Skeletal muscle tissue (tissue), 4 donors: ENCODE data around the gene DDHD1. TPM values are rescaled to one million over a fixed set of nuclear protein-coding genes. Genes with fewer than 3 reads are reported as not detected.
"Not testable (repeated sequence)": the region's sequence is repeated elsewhere in the genome, so short reads cannot be mapped to it uniquely, and the experiment has no call there.

Experiments used
- H3K27ac ChIP-seq: one replicate; pipeline ENCODE4 v1.7.0; 2013; ENCODE audit warnings: mild to moderate bottlenecking, low read depth, low read length, inconsistent platforms
- H3K27me3 ChIP-seq, 3 donors: one replicate each; pipeline ENCODE4 v1.7.0; 2013; ENCODE audit warnings: low read length in 3 of 3; ENCODE audit not compliant: control insufficient read depth in 3 of 3, insufficient read depth in 3 of 3
- H3K36me3 ChIP-seq, 3 donors: one replicate each; pipeline ENCODE4 v1.7.0; 2013; ENCODE audit warnings: low read length in 3 of 3; ENCODE audit not compliant: control insufficient read depth in 3 of 3, insufficient read depth in 3 of 3
- H3K4me1 ChIP-seq, 3 donors: one replicate each; pipeline ENCODE4 v1.7.0; 2013; ENCODE audit warnings: low read length in 3 of 3, mild to moderate bottlenecking in 3 of 3; ENCODE audit not compliant: control insufficient read depth in 3 of 3, insufficient read depth in 3 of 3
- H3K4me3 ChIP-seq, 3 donors: one replicate each; pipeline ENCODE4 v1.7.0; 2013; ENCODE audit warnings: low read length in 3 of 3
- H3K9ac ChIP-seq, 3 donors: one replicate each; pipeline ENCODE4 v1.7.0; 2013; ENCODE audit warnings: low read length in 3 of 3, mild to moderate bottlenecking in 3 of 3, moderate library complexity in 2 of 3, low read depth in 1 of 3
- H3K9me3 ChIP-seq, 3 donors: one replicate each; pipeline ENCODE4 v1.7.0; 2013; ENCODE audit warnings: low read length in 3 of 3; ENCODE audit not compliant: control insufficient read depth in 3 of 3
- total RNA-seq: library from RNA; depleted of rRNA; stranded (reverse); fragments of >200 nt; gene quantifications from one replicate; pipeline ENCODE4 v1.2.3, GENCODE V29; 2014
- donor health status: Osteomylitis.

The DDHD1 gene
- 14.1 TPM for total RNA-seq

- Histone ChIP-seq H3K9ac (peak within 1 kb of the TSS; percentile 62 to 81 (median 79)), H3K4me3 (peak within 1 kb of the TSS; percentile 90 to 91 (median 90)), H3K4me1 (peaks cover 8 to 15% (median 13%) of the 10 kb centered on the region in 3 donors), H3K27me3 (no peaks in the 10 kb centered on the region), H3K9me3 (no peaks in the 10 kb centered on the region), H3K36me3 (no peaks in the 10 kb centered on the region), H3K27ac (peak within 1 kb of the TSS; percentile 63)
Measured at GRCh38 chr14:53152887-53153701, at the start of gene DDHD1. Gene DDHD1 (minus strand): TSS chr14:53153323. CDS start chr14:53153098, 225 bp downstream.

DNA sequence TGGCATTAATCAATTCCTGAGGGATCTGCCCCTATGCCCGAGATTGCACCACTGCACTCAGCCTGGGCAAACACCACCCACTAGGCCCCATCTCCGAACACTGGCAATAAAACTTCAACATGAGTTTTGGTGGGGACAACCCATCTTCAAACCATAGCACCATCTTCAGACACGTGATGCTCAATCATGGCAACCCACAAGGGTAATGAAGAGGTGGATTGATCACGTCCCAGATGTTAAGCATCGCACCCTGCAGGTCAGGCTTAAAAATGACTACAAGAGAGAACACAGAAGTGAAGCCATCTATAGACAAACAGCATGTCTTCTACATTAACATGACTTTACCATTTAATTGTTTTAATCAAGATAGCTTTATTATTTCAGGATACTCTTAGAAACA is 42.8 kb upstream of the DDHD1 start:
- Histone ChIP-seq H3K36me3 (no peaks in the 10 kb centered on the region), H3K4me3 (no peak overlapping the region), H3K9ac (no peak overlapping the region), H3K4me1 (no peaks in the 10 kb centered on the region), H3K27ac (no peak overlapping the region), H3K27me3 (no peaks in the 10 kb centered on the region), H3K9me3 (peaks cover 0 to 2% (median 0%) of the 10 kb centered on the region in 3 donors)

- Histone ChIP-seq H3K9ac (no peak overlapping the region), H3K4me3 (no peak overlapping the region), H3K36me3 (no peaks in the 10 kb centered on the region), H3K4me1 (no peaks in the 10 kb centered on the region), H3K27ac (no peak overlapping the region), H3K9me3 (no peaks in the 10 kb centered on the region), H3K27me3 (no peaks in the 10 kb centered on the region)
Measured at GRCh38 chr14:53193193-53193592, 40.1 kb upstream of the DDHD1 start.

DNA sequence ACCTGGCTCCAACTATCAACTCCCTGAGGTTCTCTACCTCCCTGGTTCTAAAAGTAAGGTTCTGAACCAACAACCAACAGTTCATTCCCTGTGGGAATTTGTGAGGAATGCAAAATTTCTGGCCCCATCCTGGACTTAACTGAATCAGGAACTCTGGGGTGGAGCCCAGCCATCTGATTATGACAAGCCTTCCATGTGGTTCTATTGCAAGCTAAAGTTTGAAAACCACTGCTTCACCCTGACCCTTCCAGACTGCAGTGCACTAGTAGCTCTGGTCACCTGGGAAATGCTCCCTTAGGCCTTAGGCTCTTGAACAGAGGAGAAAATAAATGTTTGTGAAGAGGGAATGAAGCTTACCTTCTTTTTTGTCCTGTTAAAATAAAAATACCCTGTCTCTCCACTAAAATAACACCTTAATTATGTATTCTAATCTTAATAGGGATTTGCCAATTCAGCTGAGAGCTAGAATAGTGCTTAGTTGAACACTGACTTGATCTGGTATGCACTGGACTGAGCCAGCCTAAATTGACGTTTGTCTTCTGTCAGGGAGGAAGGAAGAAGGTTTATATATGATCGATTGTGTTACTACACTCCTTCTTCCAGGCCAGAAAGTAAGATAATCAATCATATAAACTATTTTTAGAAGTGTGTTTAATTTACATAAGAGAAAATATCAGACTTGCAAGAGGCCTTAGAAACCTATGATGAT is 39.1 kb upstream of the DDHD1 start:
- Histone ChIP-seq H3K9me3 (no peaks in the 10 kb centered on the region), H3K36me3 (no peaks in the 10 kb centered on the region), H3K9ac (no peak overlapping the region)

DNA sequence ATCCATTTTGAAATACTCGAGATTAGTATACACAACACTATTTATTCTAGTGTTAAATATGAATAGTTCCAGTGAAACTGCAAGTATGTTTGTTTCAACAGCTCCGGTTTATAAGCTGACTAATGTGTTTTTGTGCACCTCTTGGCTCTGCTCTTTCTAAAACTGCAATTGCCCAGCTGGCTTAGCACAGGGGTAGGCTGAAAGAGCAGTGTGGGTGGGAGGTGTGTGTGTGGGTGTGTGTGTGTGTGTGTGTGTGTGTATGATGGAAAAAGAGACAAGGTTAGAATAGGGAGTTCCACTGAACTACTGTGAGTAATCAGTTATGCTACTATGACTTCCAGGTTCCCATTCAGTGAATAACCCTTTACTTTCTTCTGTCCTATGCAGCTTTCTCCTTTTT is 37.8 kb upstream of the DDHD1 start:
- no peak overlapping the region for H3K9ac ChIP-seq
- no peaks in the 10 kb centered on the region for H3K9me3 ChIP-seq

More for the DNA sequence above, 39.1 kb upstream of the DDHD1 start:
- no peaks in the 10 kb centered on the region for H3K27me3 ChIP-seq
- no peaks in the 10 kb centered on the region for H3K4me1 ChIP-seq
- H3K4me3 ChIP-seq, result no peak overlapping the region
- no peak overlapping the region for H3K27ac ChIP-seq

DNA sequence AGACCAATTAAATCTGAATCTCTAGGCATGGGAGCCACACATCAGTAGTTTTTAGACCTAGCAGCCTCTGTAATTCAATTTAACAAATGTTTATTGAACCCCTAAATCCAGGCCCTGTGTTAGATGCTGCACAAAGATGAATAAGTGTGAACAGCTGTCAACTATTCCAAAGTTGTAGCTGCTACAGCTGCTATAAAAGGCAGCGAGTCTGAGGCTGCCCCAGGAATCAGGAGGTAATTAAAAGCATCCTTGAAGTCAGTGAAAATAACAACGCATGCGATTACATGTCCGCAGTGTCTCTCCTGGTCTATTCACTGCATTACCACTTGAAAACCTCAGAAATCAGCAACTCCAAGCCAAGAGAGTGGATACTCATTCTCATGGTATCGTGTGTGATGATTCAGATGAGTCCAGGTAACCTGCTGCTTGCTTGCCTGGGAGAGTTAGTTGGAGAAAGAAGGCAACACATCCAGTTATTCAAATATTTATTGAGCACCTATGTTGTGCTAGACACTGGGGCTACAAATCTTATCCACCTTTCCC is 34.9 kb upstream of the DDHD1 start:
- Histone ChIP-seq H3K27me3 (no peaks in the 10 kb centered on the region), H3K36me3 (no peaks in the 10 kb centered on the region), H3K9me3 (no peaks in the 10 kb centered on the region), H3K4me1 (no peaks in the 10 kb centered on the region), H3K4me3 (no peak overlapping the region), H3K9ac (no peak overlapping the region), H3K27ac (no peak overlapping the region)

More for the DNA sequence above, 37.8 kb upstream of the DDHD1 start:
- H3K27ac ChIP-seq, result no peak overlapping the region
- H3K27me3 ChIP-seq, result no peaks in the 10 kb centered on the region
- no peaks in the 10 kb centered on the region for H3K36me3 ChIP-seq
- no peaks in the 10 kb centered on the region for H3K4me1 ChIP-seq
- no peak overlapping the region for H3K4me3 ChIP-seq

DNA sequence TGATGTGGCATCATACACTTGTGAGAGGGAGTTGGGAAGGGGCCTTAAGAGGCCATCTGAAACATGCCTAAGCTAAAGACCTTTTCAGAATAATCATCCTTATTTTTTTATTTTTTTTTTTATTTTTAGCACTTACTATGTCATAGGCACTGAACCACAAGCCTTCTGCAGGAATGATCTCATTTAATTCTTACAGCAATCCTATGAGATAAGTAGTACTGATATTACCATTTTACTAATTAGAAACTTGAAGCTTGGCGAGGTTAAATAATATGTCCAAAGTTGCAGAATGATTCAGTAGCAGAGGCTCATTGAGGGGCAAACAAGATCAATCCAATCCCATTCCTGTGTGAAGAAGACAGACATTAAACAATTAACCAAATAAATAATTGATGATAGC is 33.4 kb upstream of the DDHD1 start:
- Histone ChIP-seq H3K4me3 (no peak overlapping the region), H3K36me3 (no peaks in the 10 kb centered on the region), H3K27ac (no peak overlapping the region), H3K27me3 (no peaks in the 10 kb centered on the region), H3K4me1 (no peaks in the 10 kb centered on the region), H3K9ac (no peak overlapping the region), H3K9me3 (no peaks in the 10 kb centered on the region)

DNA sequence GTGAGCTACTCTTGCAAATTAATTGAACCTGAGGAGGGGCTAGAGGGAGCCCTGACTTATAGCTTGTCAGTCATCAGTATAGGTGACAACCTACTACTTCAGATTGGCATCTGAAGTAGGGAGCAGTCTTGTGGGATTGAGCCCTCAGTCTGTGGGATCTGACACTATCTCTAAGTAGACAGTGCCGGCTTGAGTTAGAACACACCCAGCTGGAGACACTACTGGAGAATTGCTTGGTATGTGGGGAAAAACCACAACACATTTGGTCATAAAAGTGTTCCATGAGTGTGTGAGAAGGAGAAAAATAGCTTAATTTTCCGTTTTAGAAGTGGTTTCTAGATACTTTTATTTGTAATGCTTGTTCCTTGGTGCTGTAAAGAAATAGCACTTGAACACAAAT is 30.5 kb upstream of the DDHD1 start:
- H3K27me3 ChIP-seq, result no peaks in the 10 kb centered on the region
- no peaks in the 10 kb centered on the region for H3K9me3 ChIP-seq
- no peaks in the 10 kb centered on the region for H3K36me3 ChIP-seq
- no peaks in the 10 kb centered on the region for H3K4me1 ChIP-seq
- no peak overlapping the region for H3K9ac ChIP-seq
- no peak overlapping the region for H3K4me3 ChIP-seq
- no peak overlapping the region for H3K27ac ChIP-seq

DNA sequence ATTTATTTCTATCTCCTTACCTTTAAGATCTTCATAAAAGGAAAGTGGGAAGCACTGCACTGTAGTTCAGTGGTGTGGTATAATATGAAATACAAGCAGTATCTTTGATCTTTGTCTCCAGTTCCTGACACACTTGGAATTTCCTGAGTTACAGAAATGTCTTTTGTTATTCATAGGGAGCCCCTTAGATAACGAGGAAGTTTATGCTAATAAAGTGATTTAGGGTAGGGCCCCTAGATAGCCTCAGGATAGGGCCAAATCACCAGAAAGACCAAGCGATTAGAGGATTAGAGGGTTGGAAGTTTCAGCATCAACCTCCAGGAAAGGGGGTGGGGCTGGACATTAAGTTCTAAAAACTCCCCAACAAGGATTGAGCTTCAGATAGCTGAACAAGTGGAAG is 29.9 kb upstream of the DDHD1 start:
- Histone ChIP-seq H3K4me3 (no peak overlapping the region), H3K27me3 (no peaks in the 10 kb centered on the region), H3K27ac (no peak overlapping the region), H3K4me1 (no peaks in the 10 kb centered on the region), H3K36me3 (no peaks in the 10 kb centered on the region), H3K9ac (no peak overlapping the region), H3K9me3 (no peaks in the 10 kb centered on the region)

DNA sequence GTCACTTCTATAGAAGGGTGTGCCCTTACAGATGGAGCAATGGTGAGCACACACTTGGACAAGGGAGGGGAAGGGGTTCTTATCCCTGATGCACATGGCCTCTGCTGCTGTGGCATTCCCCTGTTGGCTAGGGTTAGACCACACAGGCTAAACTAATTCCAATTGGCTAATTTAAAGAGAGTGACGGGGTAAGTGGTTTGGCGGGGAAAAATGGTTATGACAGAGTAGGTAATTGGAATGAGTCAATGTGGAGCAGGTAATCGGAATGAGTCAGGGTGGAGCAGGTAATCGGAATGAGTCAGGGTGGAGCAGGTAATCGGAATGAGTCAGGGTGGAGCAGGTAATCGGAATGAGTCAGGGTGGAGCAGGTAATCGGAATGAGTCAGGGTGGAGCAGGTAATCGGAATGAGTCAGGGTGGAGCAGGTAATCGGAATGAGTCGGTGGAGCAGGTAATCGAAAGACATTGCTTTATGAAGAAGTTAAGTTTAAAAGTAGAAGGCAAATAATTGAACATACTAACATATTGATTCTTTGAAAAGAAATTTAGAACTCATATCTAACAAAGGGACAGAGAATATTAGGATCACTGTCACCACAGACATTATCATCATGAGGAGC is 28.4 kb upstream of the DDHD1 start:
- not testable (repeated sequence) for H3K27ac ChIP-seq, H3K4me1 ChIP-seq, H3K27me3 ChIP-seq, H3K9ac ChIP-seq, H3K9me3 ChIP-seq, H3K36me3 ChIP-seq, H3K4me3 ChIP-seq
